Activated CD4-positive, alpha-beta T cell treated with anti-CD3 and anti-CD28 coated beads for 1 hour (primary cell): ENCODE measurements around the gene ASB15.

Experiments
- DNase-seq: peaks from one replicate; pipeline ENCODE4 v3.0.0-alpha.2; 2020

The ASB15 gene

DNA sequence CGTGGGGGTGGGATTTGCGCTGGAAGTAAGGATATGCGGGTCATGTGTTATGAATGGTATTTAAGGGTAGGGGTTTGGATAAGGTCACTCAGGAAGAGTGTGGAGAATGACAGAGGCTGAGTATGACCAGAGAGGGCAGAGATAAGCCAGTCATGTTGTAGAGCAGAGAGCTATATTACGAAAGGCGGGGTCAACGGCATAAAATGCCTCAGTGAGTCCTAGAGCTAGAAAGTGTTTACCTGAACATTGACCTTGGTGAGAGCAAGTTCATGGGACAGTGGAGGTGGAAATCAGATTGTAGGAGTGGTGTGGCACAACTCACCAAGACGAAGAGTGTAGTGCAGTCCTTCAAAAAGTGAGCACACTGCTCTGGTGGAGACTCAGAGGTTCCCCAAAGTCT lies 67.9 kb downstream of the ASB15 start:
- DNase-seq = no peak

GRCh38 chr7:123673137-123673732 lies 71.6 kb downstream of the ASB15 start:
- DNase-seq = no peak

DNA sequence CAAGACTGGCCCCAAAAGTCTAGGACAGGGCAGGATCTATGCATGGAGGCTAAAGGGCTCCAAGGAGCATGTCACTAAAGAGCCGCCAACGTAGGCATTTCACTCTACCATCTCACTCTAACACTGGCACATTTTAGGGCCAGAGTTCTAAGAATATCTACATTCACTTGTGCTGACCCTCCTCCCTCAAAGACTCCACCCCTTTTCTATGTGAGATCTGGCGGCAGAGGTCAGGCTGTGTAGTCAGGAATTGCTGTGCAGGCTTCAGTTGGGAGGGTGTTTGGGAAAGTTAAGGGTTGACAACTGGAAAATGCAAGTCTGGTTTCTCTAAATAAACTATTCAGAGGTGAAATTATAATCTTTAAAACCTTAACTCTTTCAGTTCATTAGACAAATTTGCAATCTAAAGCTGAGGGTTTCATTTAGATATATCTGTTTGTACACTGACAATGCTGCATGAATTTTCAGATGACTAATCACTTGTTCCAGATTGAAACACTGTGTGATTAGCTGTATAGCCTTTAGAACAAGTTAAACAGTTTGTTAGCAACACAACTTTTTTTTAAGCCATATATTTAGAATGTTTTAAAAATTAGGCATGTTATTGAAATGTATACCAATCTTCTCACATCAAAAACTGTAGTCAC lies 72.3 kb downstream of the ASB15 start:
- DNase-seq = no peak

- no peak for DNase-seq
Measured at GRCh38 chr7:123674399-123675180, 73.0 kb downstream of the ASB15 start.

DNA sequence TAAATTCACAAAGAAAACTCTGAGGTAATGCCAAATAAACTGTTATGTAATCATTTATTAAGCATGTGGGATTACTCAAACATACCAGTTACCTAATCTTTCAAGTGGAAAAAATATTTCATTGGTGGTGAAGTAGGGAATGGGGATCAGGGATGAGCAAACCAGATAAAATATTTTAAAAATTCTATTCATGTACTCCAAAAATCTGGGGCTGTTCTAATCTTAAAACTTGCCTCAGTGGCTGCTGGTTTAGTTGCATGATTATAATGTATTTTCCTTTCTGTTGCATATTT lies 73.5 kb downstream of the ASB15 start:
- DNase-seq = no peak

DNA sequence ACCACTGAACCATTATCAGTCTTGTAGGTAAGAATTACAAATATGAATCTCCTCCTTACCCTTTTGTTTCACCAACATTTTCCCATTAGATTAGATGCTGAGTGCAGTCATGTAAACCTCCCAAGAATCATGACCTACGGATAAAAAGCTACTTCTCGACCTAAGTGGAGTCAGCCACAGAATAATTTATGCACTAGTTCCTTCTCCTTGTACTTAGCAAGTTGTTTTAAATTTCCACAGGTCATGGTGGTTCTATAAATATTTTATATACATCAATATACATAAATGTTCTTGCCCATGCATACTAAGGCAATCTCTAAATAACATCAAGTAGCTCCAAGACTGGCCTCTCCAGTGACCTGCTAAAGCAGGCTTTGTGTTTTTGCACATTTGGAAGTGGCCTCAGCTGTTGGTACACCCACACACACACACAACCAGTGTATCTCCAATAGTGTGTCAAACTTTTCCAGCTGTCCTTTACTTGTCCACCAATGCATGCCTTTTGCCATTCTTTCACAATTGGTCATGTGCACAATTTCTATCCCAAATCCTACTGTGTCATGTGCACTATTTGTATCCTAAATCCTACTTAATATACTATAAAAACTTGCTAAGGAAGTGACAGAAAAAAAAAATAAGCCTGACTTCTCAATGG lies 75.6 kb downstream of the ASB15 start:
- DNase-seq = no peak

DNA sequence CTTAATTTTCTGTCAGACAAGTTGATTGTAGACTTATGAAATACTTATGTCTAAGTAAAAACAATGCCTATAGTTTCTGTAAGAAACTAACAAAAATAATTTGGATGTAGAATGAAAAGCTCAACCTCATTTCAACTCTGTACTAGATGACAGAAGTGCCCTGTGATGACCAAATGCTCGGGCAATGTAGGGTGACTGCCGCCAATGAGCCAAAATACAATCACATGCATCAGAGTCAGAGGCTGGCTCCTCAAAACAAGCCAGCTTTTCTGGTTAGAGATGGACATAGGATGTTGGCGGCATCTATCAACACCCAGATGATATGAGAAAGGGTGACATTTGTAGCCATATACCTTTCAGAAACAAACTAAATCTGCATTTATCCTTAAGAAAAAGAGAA lies 78.0 kb downstream of the ASB15 start:
- no peak for DNase-seq

DNA sequence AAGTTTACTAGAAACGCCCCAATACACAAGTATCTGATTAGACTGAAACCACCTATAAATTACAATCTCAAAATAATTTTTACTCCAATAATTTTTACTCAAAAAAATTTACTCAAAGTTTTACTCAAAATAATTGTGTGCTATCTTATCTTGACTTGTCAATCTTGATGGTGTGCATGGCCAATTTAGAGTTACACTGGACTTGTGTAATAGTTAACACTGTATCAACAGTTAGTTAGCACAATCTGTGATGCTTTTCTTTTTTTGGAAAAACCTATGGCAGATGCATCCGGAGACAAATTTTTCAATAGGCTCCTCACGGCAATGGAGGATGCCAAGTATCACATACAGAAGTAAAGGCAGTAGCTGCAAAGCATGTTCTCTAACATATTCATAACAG lies 79.0 kb downstream of the ASB15 start:
- no peak for DNase-seq

DNA sequence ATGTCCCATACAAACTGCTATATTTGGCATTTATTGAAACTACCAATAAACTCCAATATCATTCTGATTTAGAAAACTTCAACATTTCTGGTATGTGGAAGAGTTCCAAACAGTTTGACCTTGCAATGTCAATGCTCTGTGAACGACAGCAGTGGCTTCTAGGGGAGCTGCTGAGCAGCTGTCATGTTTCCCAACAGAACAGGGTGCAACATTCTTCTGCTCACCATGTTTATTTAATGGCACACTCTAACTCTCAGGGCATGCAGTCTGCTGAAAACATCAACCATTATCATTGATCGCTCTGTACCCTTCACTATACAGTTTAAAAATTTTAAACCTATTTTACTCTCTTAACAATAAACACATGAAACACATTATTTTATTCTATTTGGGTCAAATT lies 79.9 kb downstream of the ASB15 start:
- DNase-seq = no peak

DNA sequence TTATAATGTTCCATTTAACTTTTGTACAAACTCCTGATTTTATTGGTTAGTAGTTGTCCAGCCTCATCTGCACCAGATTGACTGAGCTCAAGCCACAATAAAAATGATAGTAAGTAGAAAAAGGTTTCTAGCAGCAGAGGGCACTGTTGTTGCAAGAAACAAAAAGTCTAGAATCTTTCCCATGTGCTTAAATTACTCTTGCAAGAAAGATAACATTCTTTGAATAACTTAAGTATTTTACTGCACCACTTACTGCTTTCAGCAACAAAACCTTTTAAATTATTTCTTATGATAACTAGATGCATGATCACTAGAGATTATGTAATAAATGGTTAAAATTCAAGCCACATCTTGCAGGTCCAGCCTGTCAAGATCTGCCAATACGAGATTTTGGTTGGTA lies 81.1 kb downstream of the ASB15 start:
- no peak for DNase-seq

GRCh38 chr7:123687161-123687560 lies 85.5 kb downstream of the ASB15 start:
- DNase-seq = no peak

- DNase-seq = no peak
Measured at GRCh38 chr7:123687727-123688126, 86.1 kb downstream of the ASB15 start.
